ENCODE results near the gene MLYCD. TPM values are rescaled to one million over a fixed set of nuclear protein-coding genes. Genes with fewer than 3 reads are reported as not detected.

Gene MLYCD
- total and polyA plus RNA-seq, 11 donors = 19.4 to 65.3 (median 38.4) TPM

- WGBS, 4 donors = 86 to 95% (median 93%) methylated on average over 8 to 10 of the region's 10 CpGs
- peaks cover 0 to 19% (median 5%) of the 10 kb centered on the region in 12 donors for H3K4me1 ChIP-seq
- ATAC-seq (no peak), DNase-seq (no peak)
- no peak overlapping the region for H3K27ac ChIP-seq
- H3K4me3 ChIP-seq = no peak overlapping the region
- intact Hi-C loops (cut with DNase I) = loop anchor here in 1 of 10 donors (5.0 kb wide), 1 partner anchor 116 kb away; no protein-coding TSS in a partner anchor
- TF ChIP-seq CTCF (IDR thresholded peaks at IDR 0.05) (no peak), POLR2A (IDR thresholded peaks at IDR 0.05) (no peak)
- no peaks in the 10 kb centered on the region for H3K27me3 ChIP-seq
- H3K36me3 ChIP-seq = no peaks in the 10 kb centered on the region
- H3K9me3 ChIP-seq = no peaks in the 10 kb centered on the region
Observed at GRCh38 chr16:83943516-83944050, 44.7 kb downstream of the MLYCD start.

DNA sequence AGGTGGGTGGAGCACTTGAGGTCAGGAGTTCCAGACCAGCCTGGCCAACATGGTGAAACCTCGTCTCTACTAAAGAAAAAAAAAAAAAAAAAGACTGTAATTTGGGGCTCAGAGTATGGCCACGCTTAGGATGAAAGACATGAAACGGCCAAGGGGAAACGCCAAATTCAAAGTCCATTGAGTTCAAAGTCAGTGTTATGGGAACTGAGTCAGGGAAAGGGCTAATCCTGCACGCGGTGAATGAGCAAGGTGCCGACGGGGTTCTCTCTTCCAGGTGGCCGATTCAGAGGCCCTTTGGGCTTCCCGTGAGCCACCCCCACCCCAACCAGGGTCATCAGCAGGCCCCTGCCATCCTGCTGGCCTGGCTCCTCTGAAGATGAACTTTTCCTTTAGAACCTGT is 46.7 kb downstream of the MLYCD start:
- H3K36me3 ChIP-seq = no peaks in the 10 kb centered on the region
- H3K4me1 ChIP-seq = peaks cover 0 to 11% (median 0%) of the 10 kb centered on the region in 12 donors
- no peak overlapping the region for H3K4me3 ChIP-seq
- 90 to 95% (median 91%) methylated on average over 10 of the region's 10 CpGs for WGBS, 4 donors
- intact Hi-C loops (cut with DNase I) = no loop called here
- DNase-seq = no peak
- H3K27me3 ChIP-seq = no peaks in the 10 kb centered on the region
- H3K27ac ChIP-seq = no peak overlapping the region
- ATAC-seq = no peak
- TF ChIP-seq CTCF (IDR thresholded peaks at IDR 0.05) (no peak), POLR2A (IDR thresholded peaks at IDR 0.05) (no peak)
- no peaks in the 10 kb centered on the region for H3K9me3 ChIP-seq

GRCh38 chr16:83946154-83946780 is 47.4 kb downstream of the MLYCD start:
- TF ChIP-seq POLR2A (IDR thresholded peaks at IDR 0.05) (no peak), CTCF (IDR thresholded peaks at IDR 0.05) (no peak)
- H3K27ac ChIP-seq = no peak overlapping the region
- DNase-seq (no peak), ATAC-seq (no peak)
- H3K36me3 ChIP-seq = no peaks in the 10 kb centered on the region
- intact Hi-C loops (cut with DNase I) = no loop called here
- H3K4me3 ChIP-seq = no peak overlapping the region
- WGBS, 4 donors = 73 to 85% (median 76%) methylated on average over 18 to 24 of the region's 24 CpGs
- H3K27me3 ChIP-seq = no peaks in the 10 kb centered on the region
- peaks cover 0 to 11% (median 0%) of the 10 kb centered on the region in 12 donors for H3K4me1 ChIP-seq
- H3K9me3 ChIP-seq = no peaks in the 10 kb centered on the region

- Histone ChIP-seq H3K27ac (no peak overlapping the region), H3K4me3 (no peak overlapping the region)
- DNase-seq = no peak
Observed at GRCh38 chr16:83946781-83947566, 48.1 kb downstream of the MLYCD start.

More at GRCh38 chr16:83946781-83947566, 48.1 kb downstream of the MLYCD start:
- 80 to 93% (median 89%) methylated on average over 17 to 21 of the region's 21 CpGs for WGBS, 4 donors
- Histone ChIP-seq H3K27me3 (no peaks in the 10 kb centered on the region), H3K9me3 (no peaks in the 10 kb centered on the region), H3K36me3 (no peaks in the 10 kb centered on the region), H3K4me1 (peaks cover 0 to 11% (median under 1%) of the 10 kb centered on the region in 12 donors)
- peak in 1 of 4 donors; percentile 7 for ATAC-seq
- intact Hi-C loops (cut with DNase I) = no loop called here
- TF ChIP-seq POLR2A (IDR thresholded peaks at IDR 0.05) (no peak), CTCF (IDR thresholded peaks at IDR 0.05) (no peak)
